ENCODE measurements around the gene LDAH.

Gene LDAH

GRCh38 chr2:20643826-20644225 is 179.1 kb downstream of the LDAH start:
- no peak overlapping the region for H3K4me3 ChIP-seq
- H3K4me1 ChIP-seq, result peaks cover 23 to 62% (median 50%) of the 10 kb centered on the region in 10 experiments
- peaks cover 17 to 100% (median 36%) of the 10 kb centered on the region in 11 experiments; a peak in 17 of 22 replicates for H4K20me1 ChIP-seq
- H3K27ac ChIP-seq, result no peak overlapping the region
- H3K9me3 ChIP-seq (replicated peaks in 1 of 11), result no peaks in the 10 kb centered on the region
- no peaks in the 10 kb centered on the region for H3K27me3 ChIP-seq
- no peak overlapping the region; a peak in 1 of 22 replicates for H3K9ac ChIP-seq
- no peak for TF ChIP-seq Cebpa-rat (IDR thresholded peaks at IDR 0.05)
- peaks cover 0 to 85% (median 24%) of the 10 kb centered on the region in 11 experiments; a peak in 15 of 22 replicates for H3K36me3 ChIP-seq
- no peak overlapping the region for H3K4me2 ChIP-seq

GRCh38 chr2:20643060-20643459 is 179.8 kb downstream of the LDAH start:
- no peaks in the 10 kb centered on the region for H3K9me3 ChIP-seq (replicated peaks in 1 of 11)
- H3K4me2 ChIP-seq, result no peak overlapping the region
- TF ChIP-seq Cebpa-rat (IDR thresholded peaks at IDR 0.05), result no peak
- no peak overlapping the region for H3K9ac ChIP-seq
- H3K27me3 ChIP-seq, result no peaks in the 10 kb centered on the region
- H3K27ac ChIP-seq, result no peak overlapping the region
- no peak overlapping the region for H3K4me3 ChIP-seq
- peaks cover 0 to 92% (median 24%) of the 10 kb centered on the region in 11 experiments; a peak in 15 of 22 replicates for H3K36me3 ChIP-seq
- peaks cover 17 to 100% (median 29%) of the 10 kb centered on the region in 11 experiments; a peak in 18 of 22 replicates for H4K20me1 ChIP-seq
- peaks cover 15 to 62% (median 46%) of the 10 kb centered on the region in 10 experiments for H3K4me1 ChIP-seq

- H4K20me1 ChIP-seq, result peaks cover 17 to 95% (median 23%) of the 10 kb centered on the region in 11 experiments; a peak in 17 of 22 replicates
- H3K9ac ChIP-seq, result peak overlapping the region in 3 of 11 experiments; percentile 6 to 27 (median 24); a peak in 3 of 22 replicates
- TF ChIP-seq Cebpa-rat (IDR thresholded peaks at IDR 0.05), result no peak
- no peak overlapping the region for H3K27ac ChIP-seq
- H3K4me1 ChIP-seq, result peaks cover 8 to 55% (median 39%) of the 10 kb centered on the region in 10 experiments
- peak overlapping the region in 9 of 11 experiments; percentile 8 to 70 (median 45); a peak in 12 of 22 replicates for H3K4me2 ChIP-seq
- H3K4me3 ChIP-seq, result no peak overlapping the region
- H3K27me3 ChIP-seq, result no peaks in the 10 kb centered on the region
- H3K36me3 ChIP-seq, result peaks cover 0 to 98% (median 24%) of the 10 kb centered on the region in 11 experiments; a peak in 15 of 22 replicates
- no peaks in the 10 kb centered on the region for H3K9me3 ChIP-seq (replicated peaks in 1 of 11)
Measured at GRCh38 chr2:20642055-20642971, 180.6 kb downstream of the LDAH start.

GRCh38 chr2:20641123-20641985 is 181.5 kb downstream of the LDAH start:
- Histone ChIP-seq H4K20me1 (peaks cover 17 to 90% (median 23%) of the 10 kb centered on the region in 11 experiments; a peak in 17 of 22 replicates), H3K27ac (no peak overlapping the region), H3K27me3 (no peaks in the 10 kb centered on the region), H3K9ac (peak overlapping the region in 4 of 11 experiments; percentile 4 to 49 (median 40); a peak in 4 of 22 replicates), H3K36me3 (peaks cover 0 to 98% (median 24%) of the 10 kb centered on the region in 11 experiments; a peak in 15 of 22 replicates), H3K4me3 (no peak overlapping the region), H3K4me1 (peaks cover 6 to 46% (median 29%) of the 10 kb centered on the region in 10 experiments; a peak in 18 of 20 replicates), H3K9me3 (replicated peaks in 1 of 11) (no peaks in the 10 kb centered on the region), H3K4me2 (peak overlapping the region in 8 of 11 experiments; percentile 28 to 70 (median 53); a peak in 14 of 22 replicates)
- TF ChIP-seq Cebpa-rat (IDR thresholded peaks at IDR 0.05), result no peak

- peak overlapping the region in 3 of 11 experiments; percentile 35 to 49 (median 44); a peak in 7 of 22 replicates for H3K9ac ChIP-seq
- H4K20me1 ChIP-seq, result peaks cover 14 to 87% (median 23%) of the 10 kb centered on the region in 11 experiments; a peak in 17 of 22 replicates
- H3K27ac ChIP-seq, result no peak overlapping the region
- no peaks in the 10 kb centered on the region for H3K27me3 ChIP-seq
- TF ChIP-seq Cebpa-rat (IDR thresholded peaks at IDR 0.05), result no peak
- no peak overlapping the region for H3K4me3 ChIP-seq
- H3K9me3 ChIP-seq (replicated peaks in 1 of 11), result no peaks in the 10 kb centered on the region
- peaks cover 0 to 98% (median 24%) of the 10 kb centered on the region in 11 experiments; a peak in 15 of 22 replicates for H3K36me3 ChIP-seq
- peaks cover 6 to 45% (median 27%) of the 10 kb centered on the region in 10 experiments; a peak in 19 of 20 replicates for H3K4me1 ChIP-seq
- peak overlapping the region in 8 of 11 experiments; percentile 28 to 70 (median 53); a peak in 13 of 22 replicates for H3K4me2 ChIP-seq
Measured at GRCh38 chr2:20640411-20641122, 182.3 kb downstream of the LDAH start.

- Histone ChIP-seq H3K9ac (peak overlapping the region in 3 of 11 experiments; percentile 19 to 41 (median 25); a peak in 4 of 22 replicates), H3K36me3 (peaks cover 0 to 97% (median 11%) of the 10 kb centered on the region in 11 experiments; a peak in 13 of 22 replicates)
- no peak for TF ChIP-seq Cebpa-rat (IDR thresholded peaks at IDR 0.05)
Measured at GRCh38 chr2:20638646-20639430, 184.1 kb downstream of the LDAH start.

GRCh38 chr2:20638014-20638413 is 184.9 kb downstream of the LDAH start:
- Histone ChIP-seq H3K27ac (no peak overlapping the region), H3K27me3 (no peaks in the 10 kb centered on the region), H3K4me1 (peaks cover 23 to 70% (median 51%) of the 10 kb centered on the region in 10 experiments), H3K9me3 (replicated peaks in 1 of 11) (no peaks in the 10 kb centered on the region), H3K9ac (peak overlapping the region in 1 of 11 experiments; percentile 41; a peak in 2 of 22 replicates), H4K20me1 (peaks cover 12 to 87% (median 24%) of the 10 kb centered on the region in 11 experiments; a peak in 17 of 22 replicates), H3K4me2 (peak overlapping the region in 2 of 11 experiments; percentile 29 to 43; a peak in 2 of 22 replicates), H3K36me3 (peaks cover 0 to 95% (median 11%) of the 10 kb centered on the region in 11 experiments; a peak in 13 of 22 replicates), H3K4me3 (no peak overlapping the region)
- no peak for TF ChIP-seq Cebpa-rat (IDR thresholded peaks at IDR 0.05)

More at GRCh38 chr2:20638646-20639430, 184.1 kb downstream of the LDAH start:
- no peaks in the 10 kb centered on the region for H3K9me3 ChIP-seq (replicated peaks in 1 of 11)
- H3K4me2 ChIP-seq, result peak overlapping the region in 5 of 11 experiments; percentile 17 to 48 (median 36); a peak in 7 of 22 replicates
- H3K27ac ChIP-seq, result no peak overlapping the region
- H3K4me3 ChIP-seq, result no peak overlapping the region
- H3K4me1 ChIP-seq, result peaks cover 19 to 62% (median 42%) of the 10 kb centered on the region in 10 experiments
- peaks cover 12 to 87% (median 28%) of the 10 kb centered on the region in 11 experiments; a peak in 17 of 22 replicates for H4K20me1 ChIP-seq
- no peaks in the 10 kb centered on the region for H3K27me3 ChIP-seq
